HEK293 (cell line): ENCODE data around the gene ZFC3H1.

Source experiments
- CTCF ChIA-PET: fragments of 350-600 bp; formaldehyde crosslinking; extraction: SDS; loops from one replicate; lab custom pipeline; 2021; ENCODE audit warnings: antibody characterized with exemption; lab: Yijun Ruan, JAX
- POLR2A ChIA-PET: fragments of 300-600 bp; formaldehyde crosslinking; extraction: SDS; loops from one replicate; lab custom pipeline; 2020; ENCODE audit warnings: antibody characterized with exemption, inconsistent platforms; lab: Yijun Ruan, JAX
- H3K27ac ChIP-seq: fragments of 200-500 bp; sonication (Bioruptor generic); 2 replicates; pipeline ENCODE4 v1.5.1; 2014; ENCODE audit warnings: low read depth, low read length, control low read depth, inconsistent platforms; ENCODE audit errors: extremely low read depth
- H3K36me3 ChIP-seq, 2 experiments: fragments of 200-500 bp in 1 of 2; sonication (Bioruptor generic) in 1 of 2; 1 replicate in 1 of 2; 2 replicates in 1 of 2; pipeline ENCODE4 v1.5.1; 2014 to 2017; ENCODE audit warnings: inconsistent platforms in 2 of 2, low read length in 2 of 2; ENCODE audit not compliant: control insufficient read depth in 2 of 2, insufficient read depth in 1 of 2
- H3K4me1 ChIP-seq: fragments of 200-500 bp; sonication (Bioruptor generic); 2 replicates; pipeline ENCODE4 v1.5.1; 2014; ENCODE audit warnings: mild to moderate bottlenecking, low read length, inconsistent platforms; ENCODE audit not compliant: control insufficient read depth, insufficient read depth
- H3K4me3 ChIP-seq: 2 replicates; pipeline ENCODE4 v1.5.1; 2011; ENCODE audit warnings: low read depth, mild to moderate bottlenecking, control low read depth, low read length, moderate library complexity
- H3K9me3 ChIP-seq: fragments of 200-500 bp; sonication (Bioruptor generic); 2 replicates; pipeline ENCODE4 v1.5.1; 2014; ENCODE audit warnings: low read depth, low read length, inconsistent platforms; ENCODE audit not compliant: control insufficient read depth, insufficient read depth
- GFI1B ChIP-seq: fragments of 450-650 bp; formaldehyde crosslinking; IDR thresholded peaks from 2 replicates; pipeline ENCODE4 v1.5.1; 2016; ENCODE audit warnings: missing biosample characterization, missing genetic modification characterization
- IKZF3 ChIP-seq: fragments of 450-650 bp; IDR thresholded peaks from 2 replicates; pipeline ENCODE4 v1.5.0; 2018; ENCODE audit warnings: missing biosample characterization, mild to moderate bottlenecking, missing genetic modification characterization, moderate library complexity
- PRDM2 ChIP-seq: fragments of 450-650 bp; formaldehyde crosslinking; IDR thresholded peaks from 2 replicates; pipeline ENCODE4 v1.5.1; 2016; ENCODE audit warnings: missing biosample characterization, missing genetic modification characterization, borderline replicate concordance
- REPIN1 ChIP-seq: fragments of 450-650 bp; formaldehyde crosslinking; IDR thresholded peaks from 2 replicates; pipeline ENCODE4 v1.5.1; 2017; ENCODE audit warnings: missing biosample characterization, missing genetic modification characterization, low read depth
- SALL2 ChIP-seq: fragments of 450-650 bp; formaldehyde crosslinking; IDR thresholded peaks from 2 replicates; pipeline ENCODE4 v1.5.0; 2017; ENCODE audit warnings: missing biosample characterization, mild to moderate bottlenecking, missing genetic modification characterization, borderline replicate concordance
- ZIC2 ChIP-seq: fragments of 450-650 bp; formaldehyde crosslinking; IDR thresholded peaks from 2 replicates; pipeline ENCODE4 v1.5.1; 2016; ENCODE audit warnings: missing biosample characterization, missing genetic modification characterization
- ZNF140 ChIP-seq: fragments of 450-650 bp; formaldehyde crosslinking; IDR thresholded peaks from 2 replicates; pipeline ENCODE4 v1.5.1; 2016; ENCODE audit warnings: missing biosample characterization, missing genetic modification characterization
- ZNF169 ChIP-seq: fragments of 450-650 bp; formaldehyde crosslinking; IDR thresholded peaks from 2 replicates; pipeline ENCODE4 v1.5.1; 2016; ENCODE audit warnings: missing biosample characterization, missing genetic modification characterization
- ZNF211 ChIP-seq: fragments of 450-650 bp; formaldehyde crosslinking; IDR thresholded peaks from 2 replicates; pipeline ENCODE4 v1.5.1; 2016; ENCODE audit warnings: low read depth, missing biosample characterization, missing genetic modification characterization
- ZNF350 ChIP-seq: fragments of 450-650 bp; formaldehyde crosslinking; IDR thresholded peaks from 2 replicates; pipeline ENCODE4 v1.5.0; 2017; ENCODE audit warnings: missing biosample characterization, mild to moderate bottlenecking, missing genetic modification characterization
- ZNF354C ChIP-seq: fragments of 450-650 bp; formaldehyde crosslinking; IDR thresholded peaks from 2 replicates; pipeline ENCODE4 v1.5.1; 2016; ENCODE audit warnings: missing biosample characterization, missing genetic modification characterization, low read depth, borderline replicate concordance
- ZNF362 ChIP-seq: fragments of 450-650 bp; formaldehyde crosslinking; IDR thresholded peaks from 2 replicates; pipeline ENCODE4 v1.5.1; 2016; ENCODE audit warnings: missing biosample characterization, missing genetic modification characterization
- ZNF433 ChIP-seq: fragments of 450-650 bp; formaldehyde crosslinking; IDR thresholded peaks from 2 replicates; pipeline ENCODE4 v1.5.1; 2016; ENCODE audit warnings: missing biosample characterization, missing genetic modification characterization, low read depth
- ZNF529 ChIP-seq: fragments of 450-650 bp; formaldehyde crosslinking; IDR thresholded peaks from 2 replicates; pipeline ENCODE4 v1.5.1; 2017; ENCODE audit warnings: missing genetic modification characterization, missing biosample characterization; ENCODE audit not compliant: insufficient replicate concordance
- ZNF596 ChIP-seq: fragments of 450-650 bp; IDR thresholded peaks from 2 replicates; pipeline ENCODE4 v1.5.0; 2018; ENCODE audit warnings: missing biosample characterization, mild to moderate bottlenecking, missing genetic modification characterization, moderate library complexity
- ZNF623 ChIP-seq: fragments of 450-650 bp; formaldehyde crosslinking; IDR thresholded peaks from 2 replicates; pipeline ENCODE4 v1.5.1; 2016; ENCODE audit warnings: missing biosample characterization, missing genetic modification characterization
- ZNF785 ChIP-seq: fragments of 450-650 bp; formaldehyde crosslinking; IDR thresholded peaks from 2 replicates; pipeline ENCODE4 v1.5.1; 2016; ENCODE audit warnings: missing biosample characterization, missing genetic modification characterization
- ZNF792 ChIP-seq: fragments of 450-650 bp; formaldehyde crosslinking; IDR thresholded peaks from 2 replicates; pipeline ENCODE4 v1.5.1; 2016; ENCODE audit warnings: missing biosample characterization, missing genetic modification characterization
- TF ChIP-seq, protein P1 (sequence below): fragments of 450-650 bp; formaldehyde crosslinking; IDR thresholded peaks from 2 replicates; pipeline ENCODE4 v1.5.1; 2016; ENCODE audit warnings: missing biosample characterization, missing genetic modification characterization
- TF ChIP-seq, protein P2 (sequence below): fragments of 450-650 bp; formaldehyde crosslinking; IDR thresholded peaks from 2 replicates; pipeline ENCODE4 v1.5.1; 2016; ENCODE audit warnings: missing biosample characterization, missing genetic modification characterization
- TF ChIP-seq, protein P3 (sequence below): fragments of 450-650 bp; formaldehyde crosslinking; IDR thresholded peaks from 2 replicates; pipeline ENCODE4; 2016; ENCODE audit warnings: missing biosample characterization, missing genetic modification characterization

Gene ZFC3H1

DNA sequence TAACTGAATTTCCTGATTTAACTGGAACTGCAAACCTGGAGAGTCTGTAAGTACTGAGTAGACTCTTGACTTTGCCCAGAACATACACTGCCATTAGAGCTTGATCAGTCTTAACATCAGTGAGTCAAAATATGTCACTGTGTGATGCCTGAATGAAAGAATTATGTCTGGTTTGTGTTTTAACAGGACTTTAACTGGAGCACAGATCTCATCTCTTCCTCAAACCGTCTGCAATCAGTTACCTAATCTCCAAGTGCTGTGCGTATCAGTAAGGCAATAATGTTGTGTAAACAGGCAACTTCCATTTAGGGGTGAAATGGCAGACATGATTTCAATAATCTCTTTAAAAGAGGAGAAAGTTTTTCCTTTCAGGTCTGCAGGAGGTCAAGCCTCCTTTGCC, 97.0 kb downstream of the ZFC3H1 start (continued):
- TF ChIP-seq PRDM2 (tag by site-specific recombination): no peak
- TF ChIP-seq, protein P1, sequence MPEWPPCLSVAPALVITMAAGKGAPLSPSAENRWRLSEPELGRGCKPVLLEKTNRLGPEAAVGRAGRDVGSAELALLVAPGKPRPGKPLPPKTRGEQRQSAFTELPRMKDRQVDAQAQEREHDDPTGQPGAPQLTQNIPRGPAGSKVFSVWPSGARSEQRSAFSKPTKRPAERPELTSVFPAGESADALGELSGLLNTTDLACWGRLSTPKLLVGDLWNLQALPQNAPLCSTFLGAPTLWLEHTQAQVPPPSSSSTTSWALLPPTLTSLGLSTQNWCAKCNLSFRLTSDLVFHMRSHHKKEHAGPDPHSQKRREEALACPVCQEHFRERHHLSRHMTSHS: no peak
- TF ChIP-seq ZNF433 (tag by site-specific recombination): no peak
- TF ChIP-seq, protein P2, sequence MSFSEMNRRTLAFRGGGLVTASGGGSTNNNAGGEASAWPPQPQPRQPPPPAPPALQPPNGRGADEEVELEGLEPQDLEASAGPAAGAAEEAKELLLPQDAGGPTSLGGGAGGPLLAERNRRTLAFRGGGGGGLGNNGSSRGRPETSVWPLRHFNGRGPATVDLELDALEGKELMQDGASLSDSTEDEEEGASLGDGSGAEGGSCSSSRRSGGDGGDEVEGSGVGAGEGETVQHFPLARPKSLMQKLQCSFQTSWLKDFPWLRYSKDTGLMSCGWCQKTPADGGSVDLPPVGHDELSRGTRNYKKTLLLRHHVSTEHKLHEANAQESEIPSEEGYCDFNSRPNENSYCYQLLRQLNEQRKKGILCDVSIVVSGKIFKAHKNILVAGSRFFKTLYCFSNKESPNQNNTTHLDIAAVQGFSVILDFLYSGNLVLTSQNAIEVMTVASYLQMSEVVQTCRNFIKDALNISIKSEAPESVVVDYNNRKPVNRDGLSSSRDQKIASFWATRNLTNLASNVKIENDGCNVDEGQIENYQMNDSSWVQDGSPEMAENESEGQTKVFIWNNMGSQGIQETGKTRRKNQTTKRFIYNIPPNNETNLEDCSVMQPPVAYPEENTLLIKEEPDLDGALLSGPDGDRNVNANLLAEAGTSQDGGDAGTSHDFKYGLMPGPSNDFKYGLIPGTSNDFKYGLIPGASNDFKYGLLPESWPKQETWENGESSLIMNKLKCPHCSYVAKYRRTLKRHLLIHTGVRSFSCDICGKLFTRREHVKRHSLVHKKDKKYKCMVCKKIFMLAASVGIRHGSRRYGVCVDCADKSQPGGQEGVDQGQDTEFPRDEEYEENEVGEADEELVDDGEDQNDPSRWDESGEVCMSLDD (tag by site-specific recombination): no peak
- TF ChIP-seq ZNF362: no peak
- TF ChIP-seq ZNF529 (tag by site-specific recombination): no peak

GRCh38 chr12:71565535-71565934, 98.1 kb downstream of the ZFC3H1 start:
- TF ChIP-seq IKZF3 (tag by site-specific recombination) (no peak), REPIN1 (tag by site-specific recombination) (no peak), ZNF350 (tag by site-specific recombination) (no peak), ZNF169 (tag by site-specific recombination) (no peak)
- Histone ChIP-seq H3K36me3 (no peaks in the 10 kb centered on the region), H3K4me1 (0 out of 2 replicates have a peak, but pooled peaks cover 3% of the 10 kb centered on the region), H3K4me3 (no peak overlapping the region), H3K9me3 (no peaks in the 10 kb centered on the region), H3K27ac (no peak overlapping the region)
- ChIA-PET CTCF (no interaction called here), POLR2A (no interaction called here)

GRCh38 chr12:71562676-71563595, 100.7 kb downstream of the ZFC3H1 start:
- CTCF ChIA-PET: no interaction called here
- Histone ChIP-seq H3K9me3 (no peaks in the 10 kb centered on the region), H3K36me3 (no peaks in the 10 kb centered on the region), H3K4me3 (no peak overlapping the region), H3K27ac (no peak overlapping the region), H3K4me1 (0 out of 2 replicates have a peak, but pooled peaks cover 3% of the 10 kb centered on the region)
- POLR2A ChIA-PET: no interaction called here
- TF ChIP-seq SALL2 (no peak), ZNF785 (tag by site-specific recombination) (no peak), ZNF354C (tag by site-specific recombination) (no peak), ZNF211 (tag by site-specific recombination) (no peak), ZNF596 (tag by site-specific recombination) (no peak), GFI1B (tag by site-specific recombination) (no peak), ZNF792 (tag by site-specific recombination) (no peak), ZNF623 (tag by site-specific recombination) (no peak), ZNF140 (tag by site-specific recombination) (no peak), ZIC2 (tag by site-specific recombination) (no peak)
- TF ChIP-seq, protein P3, sequence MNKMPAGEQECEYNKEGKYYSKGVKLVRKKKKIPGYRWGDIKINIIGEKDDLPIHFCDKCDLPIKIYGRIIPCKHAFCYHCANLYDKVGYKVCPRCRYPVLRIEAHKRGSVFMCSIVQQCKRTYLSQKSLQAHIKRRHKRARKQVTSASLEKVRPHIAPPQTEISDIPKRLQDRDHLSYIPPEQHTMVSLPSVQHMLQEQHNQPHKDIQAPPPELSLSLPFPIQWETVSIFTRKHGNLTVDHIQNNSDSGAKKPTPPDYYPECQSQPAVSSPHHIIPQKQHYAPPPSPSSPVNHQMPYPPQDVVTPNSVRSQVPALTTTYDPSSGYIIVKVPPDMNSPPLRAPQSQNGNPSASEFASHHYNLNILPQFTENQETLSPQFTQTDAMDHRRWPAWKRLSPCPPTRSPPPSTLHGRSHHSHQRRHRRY (tag by site-specific recombination): no peak
